ENCODE results near the gene VSNL1.

GRCh38 chr2:17576802-17577201 is 36.3 kb downstream of the VSNL1 start:
- TF ChIP-seq, protein P1, sequence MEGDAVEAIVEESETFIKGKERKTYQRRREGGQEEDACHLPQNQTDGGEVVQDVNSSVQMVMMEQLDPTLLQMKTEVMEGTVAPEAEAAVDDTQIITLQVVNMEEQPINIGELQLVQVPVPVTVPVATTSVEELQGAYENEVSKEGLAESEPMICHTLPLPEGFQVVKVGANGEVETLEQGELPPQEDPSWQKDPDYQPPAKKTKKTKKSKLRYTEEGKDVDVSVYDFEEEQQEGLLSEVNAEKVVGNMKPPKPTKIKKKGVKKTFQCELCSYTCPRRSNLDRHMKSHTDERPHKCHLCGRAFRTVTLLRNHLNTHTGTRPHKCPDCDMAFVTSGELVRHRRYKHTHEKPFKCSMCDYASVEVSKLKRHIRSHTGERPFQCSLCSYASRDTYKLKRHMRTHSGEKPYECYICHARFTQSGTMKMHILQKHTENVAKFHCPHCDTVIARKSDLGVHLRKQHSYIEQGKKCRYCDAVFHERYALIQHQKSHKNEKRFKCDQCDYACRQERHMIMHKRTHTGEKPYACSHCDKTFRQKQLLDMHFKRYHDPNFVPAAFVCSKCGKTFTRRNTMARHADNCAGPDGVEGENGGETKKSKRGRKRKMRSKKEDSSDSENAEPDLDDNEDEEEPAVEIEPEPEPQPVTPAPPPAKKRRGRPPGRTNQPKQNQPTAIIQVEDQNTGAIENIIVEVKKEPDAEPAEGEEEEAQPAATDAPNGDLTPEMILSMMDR (IDR thresholded peaks at IDR 0.05): no peak
- TF ChIP-seq POLR2A (IDR thresholded peaks at IDR 0.05): no peak
